H9 (cell line): ENCODE results near the gene PGM2. TPM values are rescaled to one million over a fixed set of nuclear protein-coding genes. Genes with fewer than 3 reads are reported as not detected.

Source experiments
- DNase-seq: peaks from one replicate; pipeline ENCODE4 v3.0.0-alpha.2; 2017
- H2AFZ ChIP-seq: one replicate; pipeline ENCODE4 v1.6.1; 2013; ENCODE audit warnings: mild to moderate bottlenecking, low read length, control low read depth, moderate library complexity
- H2AK5ac ChIP-seq: 2 replicates; pipeline ENCODE4 v1.6.1; 2013; ENCODE audit warnings: low read length, control low read depth, mixed read lengths; ENCODE audit not compliant: insufficient read length
- H2BK120ac ChIP-seq: one replicate; pipeline ENCODE4 v1.6.1; 2013; ENCODE audit warnings: low read depth, mild to moderate bottlenecking, low read length, control low read depth, inconsistent platforms; ENCODE audit not compliant: poor library complexity, severe bottlenecking
- H2BK12ac ChIP-seq: 2 replicates; pipeline ENCODE4 v1.6.1; 2013; ENCODE audit warnings: low read length, control low read depth, mixed read lengths, low read depth; ENCODE audit not compliant: insufficient read length
- H2BK15ac ChIP-seq: 2 replicates; pipeline ENCODE4 v1.6.1; 2013; ENCODE audit warnings: low read depth, low read length, control low read depth
- H2BK20ac ChIP-seq: one replicate; pipeline ENCODE4 v1.6.1; 2013; ENCODE audit warnings: low read depth, mild to moderate bottlenecking, low read length, control low read depth, inconsistent platforms; ENCODE audit not compliant: poor library complexity, severe bottlenecking
- H2BK5ac ChIP-seq: 2 replicates; pipeline ENCODE4 v1.6.1; 2013; ENCODE audit warnings: low read length, control low read depth, mixed read lengths; ENCODE audit not compliant: insufficient read length
- H3K14ac ChIP-seq: 2 replicates; pipeline ENCODE4 v1.6.1; 2013; ENCODE audit warnings: low read length, control low read depth; ENCODE audit not compliant: insufficient read depth
- H3K18ac ChIP-seq: 2 replicates; pipeline ENCODE4 v1.6.1; 2013; ENCODE audit warnings: low read depth, mild to moderate bottlenecking, mixed read lengths, low read length, control low read depth; ENCODE audit not compliant: insufficient read length
- H3K23ac ChIP-seq: 2 replicates; pipeline ENCODE4 v1.6.1; 2013; ENCODE audit warnings: low read length, control low read depth, mixed read lengths, low read depth; ENCODE audit not compliant: insufficient read length
- H3K23me2 ChIP-seq: 2 replicates; pipeline ENCODE4 v1.6.1; 2013; ENCODE audit warnings: low read depth, mild to moderate bottlenecking, mixed read lengths, low read length, control low read depth; ENCODE audit not compliant: insufficient read length, poor library complexity, severe bottlenecking
- H3K27ac ChIP-seq: 2 replicates; pipeline ENCODE4 v1.5.1; 2013; ENCODE audit warnings: low read length, control low read depth, mixed read lengths, low read depth; ENCODE audit not compliant: insufficient read length
- H3K27me3 ChIP-seq: 2 replicates; pipeline ENCODE4 v1.6.1; 2013; ENCODE audit warnings: low read length, control low read depth, inconsistent platforms; ENCODE audit not compliant: insufficient read depth
- H3K4ac ChIP-seq: 2 replicates; pipeline ENCODE4 v1.6.1; 2013; ENCODE audit warnings: low read depth, mild to moderate bottlenecking, control low read depth, inconsistent platforms, low read length, moderate library complexity
- H3K4me1 ChIP-seq: 2 replicates; pipeline ENCODE4 v1.6.1; 2013; ENCODE audit warnings: low read length, control low read depth, inconsistent platforms; ENCODE audit not compliant: insufficient read depth
- H3K4me2 ChIP-seq: 2 replicates; pipeline ENCODE4 v1.6.1; 2013; ENCODE audit warnings: low read length, control low read depth, mixed read lengths; ENCODE audit not compliant: insufficient read length, insufficient read depth
- H3K56ac ChIP-seq: 2 replicates; pipeline ENCODE4 v1.6.1; 2013; ENCODE audit warnings: low read depth, mild to moderate bottlenecking, mixed read lengths, low read length, control low read depth; ENCODE audit not compliant: insufficient read length
- H3K79me1 ChIP-seq: 2 replicates; pipeline ENCODE4 v1.6.1; 2013; ENCODE audit warnings: low read depth, mild to moderate bottlenecking, moderate library complexity, low read length, control low read depth, inconsistent platforms; ENCODE audit not compliant: insufficient read depth, poor library complexity, severe bottlenecking
- H3K79me2 ChIP-seq: 2 replicates; pipeline ENCODE4 v1.6.1; 2013; ENCODE audit warnings: low read length, control low read depth, inconsistent platforms; ENCODE audit not compliant: insufficient read depth
- H3K9ac ChIP-seq: 2 replicates; pipeline ENCODE4 v1.6.1; 2013; ENCODE audit warnings: low read length, control low read depth, mixed read lengths; ENCODE audit not compliant: insufficient read length; ENCODE audit errors: extremely low read depth
- H3K9me3 ChIP-seq: one replicate; pipeline ENCODE4 v1.6.1; 2013; ENCODE audit warnings: low read depth, low read length, inconsistent platforms; ENCODE audit not compliant: control insufficient read depth
- H3T11ph ChIP-seq: one replicate; pipeline ENCODE4 v1.6.1; 2013; ENCODE audit warnings: mild to moderate bottlenecking, low read length, control low read depth, inconsistent platforms
- H4K20me1 ChIP-seq: one replicate; pipeline ENCODE4 v1.6.1; 2013; ENCODE audit not compliant: control insufficient read depth, insufficient read length, insufficient read depth
- H4K5ac ChIP-seq: 2 replicates; pipeline ENCODE4 v1.6.1; 2013; ENCODE audit warnings: low read depth, mild to moderate bottlenecking, mixed read lengths, low read length, control low read depth; ENCODE audit not compliant: insufficient read length
- H4K8ac ChIP-seq: replicated peaks from 2 replicates; pipeline ENCODE4 v1.6.1; 2013; ENCODE audit warnings: low read length, control low read depth, mixed read lengths, low read depth; ENCODE audit not compliant: insufficient read length
- H4K91ac ChIP-seq: 2 replicates; pipeline ENCODE4 v1.6.1; 2013; ENCODE audit warnings: low read depth, mild to moderate bottlenecking, moderate library complexity, mixed read lengths, low read length, control low read depth; ENCODE audit not compliant: insufficient read length
- H3K27ac Mint-ChIP-seq, 3 experiments: 2 replicates in 2 of 3; 3 replicates in 1 of 3; pipeline ENCODE4 v1.8.0; 2020 to 2021; ENCODE audit warnings: mixed read lengths in 3 of 3, mild to moderate bottlenecking in 1 of 3, moderate library complexity in 1 of 3
- H3K27me3 Mint-ChIP-seq: 2 replicates; pipeline ENCODE4 v1.8.0; 2021; ENCODE audit warnings: low read depth, mild to moderate bottlenecking, moderate library complexity, mixed read lengths
- H3K36me3 Mint-ChIP-seq, 3 experiments: 2 replicates in 2 of 3; 3 replicates in 1 of 3; pipeline ENCODE4 v1.8.0; 2020 to 2021; ENCODE audit warnings: low read depth in 3 of 3, mixed read lengths in 3 of 3; ENCODE audit not compliant: insufficient read depth in 1 of 3
- H3K4me1 Mint-ChIP-seq, 2 experiments: 2 replicates each; pipeline ENCODE4 v1.8.0; 2020; ENCODE audit warnings: mixed read lengths in 2 of 2
- H3K4me3 Mint-ChIP-seq, 2 experiments: 2 replicates in 1 of 2; 3 replicates in 1 of 2; pipeline ENCODE4 v1.8.0; 2020 to 2021; ENCODE audit warnings: mild to moderate bottlenecking in 2 of 2, mixed read lengths in 2 of 2, moderate library complexity in 1 of 2
- H3K9me3 Mint-ChIP-seq, 2 experiments: 2 replicates in 1 of 2; 3 replicates in 1 of 2; pipeline ENCODE4 v1.8.0; 2020; ENCODE audit warnings: mild to moderate bottlenecking in 2 of 2, mixed read lengths in 2 of 2, moderate library complexity in 1 of 2
- CTCF ChIP-seq: fragments of 200-600 bp; sonication (generic); conservative IDR thresholded peaks from 3 replicates; pipeline ENCODE4 v1.8.0; 2021; ENCODE audit warnings: antibody characterized with exemption, mild to moderate bottlenecking
- WGBS: extraction: QIAGEN DNeasy Blood & Tissue Kit; methylation state at CpG from one replicate; pipeline ENCODE4 v1.1.7; 2013; ENCODE audit warnings: missing lambda C conversion rate, low lambda C conversion rate, mixed read lengths; ENCODE audit not compliant: insufficient read length; ENCODE audit errors: extremely low coverage; 5-methylcytosine and 5-hydroxymethylcytosine counted together
- total RNA-seq: library from RNA; stranded (reverse); gene quantifications from 2 replicates; pipeline ENCODE4 v1.2.1, GENCODE V29; 2021

Gene PGM2
- total RNA-seq, 1 experiment from 2014 or later: 26.6 TPM

GRCh38 chr4:37815591-37815990 is 10.9 kb upstream of the PGM2 start:
- Histone ChIP-seq H3K4me2 (no peak overlapping the region), H3K56ac (no peak overlapping the region), H3K27me3 (no peaks in the 10 kb centered on the region), H3K79me2 (no peaks in the 10 kb centered on the region), H3T11ph (no peak overlapping the region), H3K18ac (no peak overlapping the region), H2AFZ (no peak overlapping the region), H4K91ac (no peak overlapping the region), H4K5ac (no peak overlapping the region), H3K4me1 (no peaks in the 10 kb centered on the region; the same call in 1 of the 2 replicates), H3K14ac (no peak overlapping the region), H4K20me1 (no peaks in the 10 kb centered on the region), H2BK15ac (no peak overlapping the region), H2BK12ac (no peak overlapping the region), H3K4ac (no peak overlapping the region), H2AK5ac (no peak overlapping the region), H3K23ac (no peak overlapping the region), H2BK5ac (no peak overlapping the region), H3K27ac (no peak overlapping the region), H3K9ac (no peak overlapping the region), H3K23me2 (no peaks in the 10 kb centered on the region), H2BK120ac (no peak overlapping the region), H3K79me1 (no peaks in the 10 kb centered on the region), H2BK20ac (no peak overlapping the region), H3K9me3 (no peaks in the 10 kb centered on the region), H4K8ac (no peak overlapping the region)
- Mint-ChIP-seq H3K27me3 (no peaks in the 10 kb centered on the region), H3K4me3 (no peak overlapping the region), H3K36me3 (peaks cover 4 to 7% (median 5%) of the 10 kb centered on the region in 3 experiments), H3K9me3 (peaks cover 9 to 17% of the 10 kb centered on the region in 2 experiments), H3K27ac (no peak overlapping the region), H3K4me1 (peaks cover 6 to 7% of the 10 kb centered on the region in 2 experiments; a peak in 3 of 4 replicates)
- TF ChIP-seq CTCF: no peak
- WGBS: no CpG with 5 or more reads among the region's 3 CpGs
- no peak for DNase-seq
